Adrenal gland (tissue), 5 donors: ENCODE results near the gene SLC30A4.

ENCODE experiments used
- POLR2A ChIP-seq, 2 donors: fragments of 450-650 bp; IDR thresholded peaks; one replicate each; pipeline ENCODE4 v1.6.1; 2017; ENCODE audit warnings: antibody characterized with exemption in 2 of 2, mild to moderate bottlenecking in 2 of 2, moderate library complexity in 1 of 2
- TF ChIP-seq, protein P1 (sequence below), 6 experiments: fragments of 450-650 bp in 4 of 6; fragments of 200-600 bp in 2 of 6; sonication (generic) in 1 of 6; IDR thresholded peaks; 1 replicate in 5 of 6; 2 replicates in 1 of 6; pipeline versions ENCODE4 v1.5.1 to v1.8.0; 2016 to 2021; ENCODE audit warnings: antibody characterized with exemption in 6 of 6, mild to moderate bottlenecking in 2 of 6, moderate library complexity in 1 of 6
- donor health status: DM: no; HTN: no; CAD: no.

DNA sequence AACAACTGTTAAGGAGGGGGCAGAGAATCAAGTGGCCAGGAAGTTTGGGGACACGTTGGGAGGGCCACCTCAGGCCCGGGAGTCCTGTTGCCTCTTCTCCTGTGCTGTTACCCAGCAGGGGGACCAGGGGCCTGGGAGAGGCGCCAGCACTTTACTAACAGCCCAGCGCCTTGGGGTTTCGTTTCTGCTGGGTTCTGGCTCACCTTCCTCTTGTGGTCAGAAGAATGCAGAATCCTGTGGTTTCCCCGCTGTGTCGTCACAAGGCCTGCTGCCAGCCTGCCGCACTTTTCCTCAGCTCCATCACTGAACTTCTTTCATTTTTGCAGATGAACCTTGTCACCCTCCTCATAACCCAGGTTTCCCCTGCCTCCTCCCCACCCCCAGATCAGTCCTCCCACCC is 67.7 kb downstream of the SLC30A4 start:
- TF ChIP-seq, protein P1, sequence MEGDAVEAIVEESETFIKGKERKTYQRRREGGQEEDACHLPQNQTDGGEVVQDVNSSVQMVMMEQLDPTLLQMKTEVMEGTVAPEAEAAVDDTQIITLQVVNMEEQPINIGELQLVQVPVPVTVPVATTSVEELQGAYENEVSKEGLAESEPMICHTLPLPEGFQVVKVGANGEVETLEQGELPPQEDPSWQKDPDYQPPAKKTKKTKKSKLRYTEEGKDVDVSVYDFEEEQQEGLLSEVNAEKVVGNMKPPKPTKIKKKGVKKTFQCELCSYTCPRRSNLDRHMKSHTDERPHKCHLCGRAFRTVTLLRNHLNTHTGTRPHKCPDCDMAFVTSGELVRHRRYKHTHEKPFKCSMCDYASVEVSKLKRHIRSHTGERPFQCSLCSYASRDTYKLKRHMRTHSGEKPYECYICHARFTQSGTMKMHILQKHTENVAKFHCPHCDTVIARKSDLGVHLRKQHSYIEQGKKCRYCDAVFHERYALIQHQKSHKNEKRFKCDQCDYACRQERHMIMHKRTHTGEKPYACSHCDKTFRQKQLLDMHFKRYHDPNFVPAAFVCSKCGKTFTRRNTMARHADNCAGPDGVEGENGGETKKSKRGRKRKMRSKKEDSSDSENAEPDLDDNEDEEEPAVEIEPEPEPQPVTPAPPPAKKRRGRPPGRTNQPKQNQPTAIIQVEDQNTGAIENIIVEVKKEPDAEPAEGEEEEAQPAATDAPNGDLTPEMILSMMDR (IDR thresholded peaks at IDR 0.05), result no peak
- TF ChIP-seq POLR2A (IDR thresholded peaks at IDR 0.05), result no peak
